Esophagus muscularis mucosa (tissue), 4 donors: ENCODE results near the gene STRBP. TPM values are rescaled to one million over a fixed set of nuclear protein-coding genes. Genes with fewer than 3 reads are reported as not detected.
"Not testable (repeated sequence)": the region's sequence is repeated elsewhere in the genome, so short reads cannot be mapped to it uniquely, and the experiment has no call there.

Source experiments
- DNase-seq: peaks from one replicate; pipeline ENCODE4 v3.0.0-alpha.2; 2017; ENCODE audit errors: extremely low spot score
- H3K27ac ChIP-seq, 4 donors: fragments of 200-600 bp; sonication (generic); replicated peaks in 1 of 4; 1 replicate in 3 of 4; 2 replicates in 1 of 4; pipeline ENCODE4 v1.5.1; 2016 to 2019; ENCODE audit warnings: mild to moderate bottlenecking in 1 of 4
- H3K27me3 ChIP-seq, 4 donors: fragments of 200-600 bp; sonication (generic); one replicate each; pipeline versions ENCODE4 v1.5.1 to v1.6.0; 2016 to 2019
- H3K36me3 ChIP-seq, 4 donors: fragments of 200-600 bp; sonication (generic); one replicate each; pipeline ENCODE4 v1.5.1; 2016 to 2019
- H3K4me1 ChIP-seq, 4 donors: fragments of 200-600 bp; sonication (generic); one replicate each; pipeline ENCODE4 v1.5.1; 2016 to 2019
- H3K4me3 ChIP-seq, 4 donors: fragments of 200-600 bp; sonication (generic); 1 replicate in 2 of 4; 2 replicates in 2 of 4; pipeline ENCODE4 v1.5.1; 2016 to 2019; ENCODE audit warnings: mild to moderate bottlenecking in 4 of 4, moderate library complexity in 1 of 4
- H3K9me3 ChIP-seq, 4 donors: fragments of 200-600 bp; sonication (generic); 1 replicate in 3 of 4; 2 replicates in 1 of 4; pipeline ENCODE4 v1.5.1; 2016 to 2019
- CTCF ChIP-seq, 3 experiments: fragments of 200-600 bp in 2 of 3; fragments of 450-650 bp in 1 of 3; sonication (generic) in 2 of 3; IDR thresholded peaks; one replicate each; pipeline ENCODE4 v1.5.1; 2017 to 2019; ENCODE audit warnings: antibody characterized with exemption in 3 of 3, mild to moderate bottlenecking in 2 of 3, moderate library complexity in 1 of 3
- EP300 ChIP-seq: sonication (generic); formaldehyde crosslinking; IDR thresholded peaks from one replicate; pipeline ENCODE4 v1.6.1; 2017; ENCODE audit warnings: antibody characterized with exemption
- POLR2A ChIP-seq: fragments of 450-650 bp; IDR thresholded peaks from one replicate; pipeline ENCODE4 v1.6.1; 2017; ENCODE audit warnings: antibody characterized with exemption, moderate library complexity, mild to moderate bottlenecking, low read depth
- POLR2AphosphoS5 ChIP-seq, 2 donors: sonication (generic); formaldehyde crosslinking; IDR thresholded peaks; one replicate each; pipeline ENCODE4 v1.6.1; 2017; ENCODE audit warnings: antibody characterized with exemption in 2 of 2
- WGBS: methylation state at CpG from one replicate; pipeline ENCODE4 v1.1.5; 2018; 5-methylcytosine and 5-hydroxymethylcytosine counted together
- intact Hi-C: fragments of 100-400 bp; cut with DNase I; formaldehyde crosslinking; loops from one replicate; pipeline ENCODE4 v1.15.1; 2023
- total RNA-seq, 4 donors: library from RNA; depleted of rRNA; stranded (reverse); fragments of >200 nt; gene quantifications; one replicate each; pipeline versions ENCODE4 v1.1.0 to v1.2.1, GENCODE V29; 2016

The STRBP gene
- total RNA-seq, 4 donors from 2014 or later: 11.2 to 20.6 (median 14.5) TPM

DNA sequence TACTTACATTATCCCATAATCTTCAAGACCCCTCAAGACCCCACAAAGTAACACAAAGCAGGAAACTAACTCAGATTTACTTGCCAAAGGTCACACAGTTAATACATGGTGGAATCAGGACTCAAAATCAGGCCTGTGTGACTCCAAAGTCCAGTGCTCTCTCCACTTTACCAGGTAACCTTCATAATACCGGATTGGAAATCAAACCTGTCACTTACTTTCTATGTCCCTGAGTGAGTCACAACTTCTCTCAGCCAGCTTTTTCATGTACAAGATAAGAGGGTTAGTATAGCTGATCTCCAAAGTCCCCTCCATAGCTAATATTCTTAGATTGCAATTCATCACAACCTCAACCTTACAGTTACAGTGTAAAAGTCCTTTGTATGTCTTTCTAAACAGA is 17.1 kb downstream of the STRBP start:
- H3K27ac ChIP-seq: no peak overlapping the region
- no peak for TF ChIP-seq POLR2A
- no peak for TF ChIP-seq CTCF (IDR thresholded peaks at IDR 0.05)
- TF ChIP-seq POLR2AphosphoS5 (IDR thresholded peaks at IDR 0.05): no peak
- no peak for TF ChIP-seq EP300
- no peak overlapping the region for H3K4me3 ChIP-seq
- H3K27me3 ChIP-seq: no peaks in the 10 kb centered on the region
- intact Hi-C loops: no loop called here
- no peaks in the 10 kb centered on the region for H3K4me1 ChIP-seq
- H3K9me3 ChIP-seq: no peaks in the 10 kb centered on the region
- 100% methylated on average over 1 of the region's 1 CpG for WGBS
- H3K36me3 ChIP-seq: no peaks in the 10 kb centered on the region
- no peak for DNase-seq

DNA sequence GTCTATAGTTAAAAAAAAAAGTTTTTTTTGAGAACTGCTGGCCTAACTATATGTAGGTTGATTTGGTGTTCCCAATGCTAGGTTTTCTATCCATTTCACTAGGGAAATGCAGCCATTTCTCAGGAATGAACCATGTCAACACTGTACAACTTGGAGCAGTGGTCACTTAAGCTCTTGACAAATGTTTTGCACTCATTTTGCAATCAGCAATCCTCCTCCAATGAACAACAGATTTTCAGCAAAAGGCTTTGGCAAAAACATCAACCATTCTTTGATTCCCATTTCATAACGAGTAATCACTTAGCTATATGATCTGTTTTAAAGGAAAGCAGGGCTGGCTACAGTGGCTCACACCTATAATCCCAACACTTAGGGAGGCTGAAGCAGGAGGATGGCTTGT is 17.9 kb downstream of the STRBP start:
- Histone ChIP-seq H3K4me3 (no peak overlapping the region), H3K36me3 (no peaks in the 10 kb centered on the region), H3K9me3 (no peaks in the 10 kb centered on the region), H3K4me1 (no peaks in the 10 kb centered on the region), H3K27ac (no peak overlapping the region), H3K27me3 (no peaks in the 10 kb centered on the region)
- intact Hi-C loops: no loop called here
- DNase-seq: no peak
- WGBS: 87% methylated on average over 1 of the region's 1 CpG
- TF ChIP-seq POLR2AphosphoS5 (IDR thresholded peaks at IDR 0.05) (no peak), CTCF (IDR thresholded peaks at IDR 0.05) (no peak), EP300 (no peak), POLR2A (no peak)

DNA sequence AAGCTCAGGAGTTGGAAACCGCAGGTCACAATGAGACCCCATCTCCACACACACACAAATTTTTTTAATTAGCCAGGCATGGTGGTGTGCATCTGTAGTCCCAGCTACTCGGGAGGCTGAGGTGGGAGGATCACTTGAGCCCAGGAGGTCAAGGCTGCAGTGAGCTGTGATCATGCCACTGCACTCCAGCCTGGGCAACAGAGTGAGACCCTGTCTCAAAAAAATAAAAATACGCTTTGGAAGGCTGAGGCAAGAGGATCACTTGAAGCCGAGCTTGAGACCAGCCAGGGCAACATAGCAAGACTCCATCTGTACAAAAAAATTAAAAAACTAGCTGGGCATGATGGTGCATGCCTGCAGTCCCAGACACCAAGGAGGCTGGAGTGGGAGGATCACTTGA is 19.2 kb downstream of the STRBP start:
- H3K4me3 ChIP-seq, intact Hi-C loops, H3K4me1 ChIP-seq, H3K27me3 ChIP-seq, H3K36me3 ChIP-seq, DNase-seq, H3K27ac ChIP-seq, H3K9me3 ChIP-seq: not testable (repeated sequence)
- 70% methylated on average over 4 of the region's 4 CpGs for WGBS

- WGBS: 90% methylated on average over 2 of the region's 2 CpGs
- intact Hi-C loops: no loop called here
- no peak overlapping the region for H3K4me3 ChIP-seq
- H3K4me1 ChIP-seq: no peaks in the 10 kb centered on the region
- H3K27ac ChIP-seq: no peak overlapping the region
- no peaks in the 10 kb centered on the region for H3K36me3 ChIP-seq
- no peak for DNase-seq
- no peaks in the 10 kb centered on the region for H3K27me3 ChIP-seq
- no peaks in the 10 kb centered on the region for H3K9me3 ChIP-seq
- TF ChIP-seq POLR2A: no peak
- TF ChIP-seq EP300: no peak
- TF ChIP-seq CTCF (IDR thresholded peaks at IDR 0.05): no peak
- no peak for TF ChIP-seq POLR2AphosphoS5 (IDR thresholded peaks at IDR 0.05)
These were observed 19.8 kb downstream of the STRBP start for GRCh38 chr9:123248630-123249029.

DNA sequence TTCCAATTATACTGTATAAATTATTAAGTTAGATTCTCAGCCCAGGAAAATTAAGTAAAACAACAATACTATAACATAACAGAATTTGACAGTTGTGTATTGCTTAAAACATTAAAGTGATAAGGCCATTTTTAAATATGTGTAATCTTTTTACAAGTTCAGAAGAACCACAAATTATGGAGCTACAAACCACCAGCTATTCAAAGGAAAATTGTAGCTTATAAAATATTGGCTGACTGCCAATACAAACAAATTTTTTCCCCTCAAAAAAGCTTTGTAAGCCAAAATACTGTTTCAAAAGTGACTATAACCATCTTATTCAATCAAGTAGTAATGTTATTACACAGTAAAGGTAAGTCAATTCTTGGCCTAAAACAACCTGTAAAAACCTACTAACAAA is 21.9 kb downstream of the STRBP start:
- Histone ChIP-seq H3K4me1 (no peaks in the 10 kb centered on the region), H3K27ac (no peak overlapping the region), H3K9me3 (no peaks in the 10 kb centered on the region), H3K36me3 (no peaks in the 10 kb centered on the region), H3K27me3 (no peaks in the 10 kb centered on the region), H3K4me3 (no peak overlapping the region)
- intact Hi-C loops: no loop called here
- DNase-seq: no peak
- no peak for TF ChIP-seq POLR2A
- TF ChIP-seq CTCF (IDR thresholded peaks at IDR 0.05): no peak
- no peak for TF ChIP-seq EP300
- TF ChIP-seq POLR2AphosphoS5 (IDR thresholded peaks at IDR 0.05): no peak
